HG02884 (cell line): ENCODE results near the gene CCNL2.

Experiments
- ATAC-seq: cut with Tn5 transposase; IDR thresholded peaks from one replicate; pipeline ENCODE4 v1.9.1; 2021; ENCODE audit warnings: mild to moderate bottlenecking, moderate library complexity; ENCODE audit not compliant: unreplicated experiment

The CCNL2 gene

DNA sequence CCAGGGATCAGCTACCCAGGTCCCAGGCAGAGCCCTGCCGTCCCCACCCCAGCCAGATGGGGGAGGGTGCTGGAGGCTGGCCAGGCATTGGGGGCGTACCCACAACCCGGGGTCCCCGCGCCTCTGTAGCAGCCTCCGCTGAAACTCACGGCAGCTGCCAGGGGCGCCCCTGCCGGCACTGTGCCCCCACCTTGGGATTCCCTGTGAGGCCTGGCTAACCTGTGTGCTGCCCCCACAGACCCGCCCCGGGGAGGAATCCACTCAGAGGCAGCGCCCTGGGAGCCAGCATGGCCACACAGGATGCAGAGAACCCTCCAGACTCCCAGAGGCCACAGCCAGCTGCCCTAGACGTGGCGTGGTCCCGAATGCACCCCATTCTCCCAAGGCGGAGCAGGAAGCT, 53.8 kb downstream of the CCNL2 start:
- ATAC-seq: no peak

DNA sequence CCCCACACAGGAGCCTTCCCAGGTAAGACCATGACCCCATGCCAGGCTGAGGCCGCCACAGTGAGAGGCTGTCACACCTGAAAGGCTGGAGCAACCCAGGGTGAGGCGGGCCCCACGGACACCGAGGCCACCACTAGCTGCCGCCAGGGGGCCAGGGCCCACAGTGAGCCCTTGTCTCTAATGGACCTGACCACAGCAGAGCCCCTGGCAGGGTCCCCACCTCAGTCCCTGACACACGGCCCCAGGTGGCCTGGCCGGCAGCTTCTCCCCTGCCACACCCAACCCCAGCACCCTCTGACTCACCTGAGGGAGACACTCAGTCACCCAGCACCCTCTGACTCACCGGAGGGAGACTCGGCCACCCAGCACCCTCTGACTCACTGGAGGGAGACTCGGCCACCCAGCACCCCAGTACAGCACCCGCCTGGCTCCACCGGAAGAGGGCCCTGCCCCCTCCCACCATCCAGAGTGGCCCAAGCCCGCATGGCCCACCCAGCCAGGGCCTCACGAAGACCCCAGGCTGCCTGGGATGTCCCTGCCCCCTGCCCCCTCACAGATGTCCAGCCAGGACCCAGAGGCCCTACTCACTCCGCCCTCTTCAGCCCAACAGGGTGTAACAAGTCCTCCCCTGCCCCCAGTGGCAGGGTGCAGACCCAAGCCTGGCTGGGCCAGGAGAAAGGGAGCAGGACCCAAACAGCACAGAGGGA, 54.3 kb downstream of the CCNL2 start:
- ATAC-seq: no peak

DNA sequence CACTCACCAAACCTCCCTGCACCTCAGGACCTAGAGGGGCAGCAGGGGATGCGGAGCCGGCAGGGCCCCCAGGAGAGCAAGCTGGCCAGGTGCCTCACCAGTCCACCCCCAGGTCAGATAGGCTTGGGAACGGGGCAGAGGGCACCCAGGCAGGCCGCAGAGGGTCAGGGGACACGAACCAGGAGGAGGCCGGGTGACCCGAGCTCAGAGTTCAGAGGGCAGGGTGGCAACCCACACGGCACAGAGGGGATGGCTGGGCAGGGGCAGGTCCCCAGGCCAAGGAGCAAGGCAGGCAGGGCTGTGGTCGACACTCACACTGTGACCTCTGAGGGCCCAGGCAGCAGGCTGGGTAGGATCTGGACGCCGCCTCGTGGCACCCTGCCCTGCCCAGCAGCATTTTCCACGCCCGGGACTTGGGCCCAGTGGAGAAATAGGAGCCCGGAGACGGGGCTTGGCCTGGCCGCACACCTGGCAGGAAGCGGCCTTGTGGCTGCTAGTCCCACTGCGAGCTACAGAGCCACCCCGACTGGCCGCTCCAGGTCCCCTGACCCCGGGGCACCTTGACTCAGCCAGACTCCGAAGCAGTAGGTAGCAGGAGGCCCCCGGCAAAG, 55.2 kb downstream of the CCNL2 start:
- no peak for ATAC-seq

DNA sequence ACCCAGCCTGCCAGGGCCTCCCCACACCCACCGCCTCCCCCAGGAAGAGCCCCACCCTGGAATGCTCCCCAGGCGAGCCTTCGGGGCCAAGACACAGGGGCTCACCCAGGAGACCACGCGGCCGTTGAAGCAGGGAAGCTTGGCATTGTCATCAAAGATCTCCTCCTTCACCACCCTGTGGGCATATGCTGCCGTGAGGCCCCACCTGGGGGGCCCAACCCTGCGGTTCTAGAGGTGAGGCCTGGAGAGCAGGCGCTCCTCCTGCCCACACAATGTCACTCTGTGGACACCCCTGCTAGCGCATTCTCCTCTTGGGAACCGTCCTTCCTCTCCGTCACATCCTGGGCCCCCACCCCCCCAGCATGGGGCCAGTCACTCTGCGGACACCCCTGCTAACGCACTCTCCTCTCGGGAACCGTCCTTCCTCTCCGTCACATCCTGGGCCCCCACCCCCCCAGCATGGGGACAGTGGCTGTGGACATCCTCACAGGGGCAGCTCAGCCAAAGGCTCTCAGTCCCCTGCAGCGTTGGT, 56.5 kb downstream of the CCNL2 start:
- no peak for ATAC-seq

DNA sequence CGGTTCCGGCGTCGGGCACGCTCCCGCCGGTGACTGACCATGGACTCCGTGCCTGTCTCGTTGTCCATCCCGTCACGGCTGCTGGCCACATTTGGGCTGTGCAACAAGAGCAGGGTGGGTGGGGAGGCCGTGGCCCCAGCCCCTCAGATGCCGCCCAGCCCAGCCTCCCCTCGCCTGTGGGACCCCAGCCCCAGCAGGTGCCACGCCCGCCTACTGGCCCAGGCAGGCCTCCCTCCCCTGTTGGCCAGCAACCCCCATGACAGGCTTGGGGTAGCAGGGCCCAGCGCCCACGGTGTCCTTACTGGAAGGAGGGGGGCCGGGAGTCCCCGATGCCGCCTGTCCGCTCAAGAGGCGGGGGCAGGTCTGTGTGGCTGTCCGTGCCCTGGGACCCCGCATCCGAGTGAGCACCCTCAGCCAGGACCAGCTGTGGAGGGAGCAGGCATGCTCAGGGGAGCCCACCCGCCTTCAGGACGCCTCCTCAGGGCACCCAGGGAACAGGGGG, 57.0 kb downstream of the CCNL2 start:
- ATAC-seq: no peak

DNA sequence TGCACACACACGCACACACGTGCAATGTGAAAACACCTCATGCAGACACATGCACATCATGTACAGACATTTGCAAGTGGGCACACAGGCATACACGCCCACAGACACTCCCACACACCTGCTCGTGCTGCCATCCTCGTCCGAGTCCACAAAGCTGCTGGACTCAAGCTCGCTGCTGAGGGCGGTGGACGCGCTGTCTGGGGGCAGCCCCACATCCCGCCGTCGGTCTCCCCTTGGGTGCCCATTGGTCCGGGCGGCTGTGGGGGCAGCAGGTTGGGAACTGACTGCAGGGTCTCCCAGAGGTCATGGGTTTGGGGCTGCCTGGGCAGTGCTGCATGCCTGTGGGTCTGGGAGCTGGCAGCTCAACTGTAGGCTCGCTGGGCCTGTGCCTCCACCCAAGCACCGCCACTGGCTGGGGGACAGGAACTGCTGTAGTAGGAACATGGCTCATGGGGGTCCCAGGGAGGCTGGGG, 57.5 kb downstream of the CCNL2 start:
- no peak for ATAC-seq

DNA sequence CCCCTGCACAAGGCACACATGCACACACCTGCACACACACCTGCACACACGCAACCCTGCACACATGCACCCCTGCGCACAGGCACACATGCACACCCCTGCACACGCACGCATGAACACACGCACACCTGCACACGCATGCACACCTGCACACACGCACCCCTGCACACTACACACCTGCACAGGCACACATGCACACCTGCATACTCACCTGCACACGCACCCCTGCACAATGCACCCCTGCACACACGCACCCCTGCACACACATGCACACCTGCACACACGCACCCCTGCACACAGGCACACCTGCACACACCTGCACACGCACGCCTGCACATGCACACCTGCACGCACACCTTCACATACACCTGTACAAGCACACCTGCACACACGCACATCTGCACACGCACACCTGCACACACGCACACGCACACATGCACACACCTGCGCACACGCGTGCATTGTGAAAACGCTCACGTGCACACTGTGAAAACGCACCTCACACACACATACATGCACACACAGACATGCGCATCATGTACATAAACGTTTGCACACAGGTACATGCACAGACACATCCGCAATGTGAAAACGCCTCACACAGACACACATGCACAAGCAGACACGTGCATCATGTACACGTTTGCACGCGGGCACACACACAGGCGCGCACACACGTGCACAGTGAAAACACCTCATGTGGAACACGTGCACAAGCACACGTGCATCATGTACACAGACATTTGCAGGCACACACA, 58.2 kb downstream of the CCNL2 start:
- no peak for ATAC-seq

DNA sequence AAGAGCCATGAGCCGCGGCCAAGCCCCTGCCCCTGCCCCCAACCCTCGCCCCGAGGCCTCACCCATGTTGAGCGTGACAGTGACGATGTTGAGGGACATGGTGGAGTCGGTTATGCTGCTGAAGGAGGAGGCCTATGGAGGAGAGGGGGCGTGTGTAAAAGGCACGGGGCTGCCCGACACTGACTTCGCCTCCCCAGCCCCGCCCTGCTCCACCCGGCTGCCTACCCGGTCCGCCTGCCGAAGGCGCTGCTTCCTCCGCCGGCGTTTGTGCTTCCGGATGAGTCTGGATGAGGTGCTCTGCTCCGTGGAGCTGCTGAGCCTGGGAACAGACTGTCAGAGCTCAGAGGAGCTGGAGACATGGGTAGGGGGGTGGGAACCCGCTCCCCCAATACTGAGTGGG, 59.0 kb downstream of the CCNL2 start:
- ATAC-seq: no peak

DNA sequence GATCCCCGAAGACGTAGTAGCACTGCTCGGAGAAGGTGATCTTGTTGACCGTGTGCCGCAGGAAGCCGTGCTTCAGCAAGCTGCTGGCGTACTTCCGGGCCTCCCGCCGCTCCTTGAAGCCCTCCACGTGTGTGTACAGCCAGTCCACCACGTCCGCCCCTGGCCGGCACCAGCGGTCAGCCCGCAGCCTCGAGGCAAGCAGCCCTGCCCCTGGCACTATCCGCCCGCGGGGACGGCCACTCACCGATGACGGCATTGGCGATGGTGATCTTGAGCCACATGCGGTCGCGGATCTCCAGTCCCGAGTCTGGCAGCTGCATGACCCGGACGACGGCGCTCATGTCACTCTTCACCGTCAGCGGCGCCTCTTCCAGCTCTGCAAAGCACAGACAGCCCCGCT, 60.9 kb downstream of the CCNL2 start:
- no peak for ATAC-seq

DNA sequence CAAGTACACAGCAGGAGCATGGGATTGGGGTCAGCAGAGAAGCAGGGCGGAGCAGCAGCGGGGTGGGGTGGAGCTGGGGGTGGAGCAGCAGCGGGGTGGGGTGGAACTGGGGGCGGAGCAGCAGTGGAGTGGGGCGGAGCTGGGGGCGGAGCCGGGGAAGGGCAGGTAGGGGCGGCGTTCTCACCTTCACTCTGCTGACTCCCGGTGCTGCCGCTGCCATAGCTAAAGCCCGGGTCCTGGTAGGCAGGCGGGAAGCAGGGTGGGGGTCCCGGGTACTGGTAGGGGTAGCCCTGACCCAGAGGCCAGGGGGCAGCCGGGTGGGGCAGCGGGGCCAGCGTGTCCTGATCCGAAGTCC, 61.4 kb downstream of the CCNL2 start:
- no peak for ATAC-seq

DNA sequence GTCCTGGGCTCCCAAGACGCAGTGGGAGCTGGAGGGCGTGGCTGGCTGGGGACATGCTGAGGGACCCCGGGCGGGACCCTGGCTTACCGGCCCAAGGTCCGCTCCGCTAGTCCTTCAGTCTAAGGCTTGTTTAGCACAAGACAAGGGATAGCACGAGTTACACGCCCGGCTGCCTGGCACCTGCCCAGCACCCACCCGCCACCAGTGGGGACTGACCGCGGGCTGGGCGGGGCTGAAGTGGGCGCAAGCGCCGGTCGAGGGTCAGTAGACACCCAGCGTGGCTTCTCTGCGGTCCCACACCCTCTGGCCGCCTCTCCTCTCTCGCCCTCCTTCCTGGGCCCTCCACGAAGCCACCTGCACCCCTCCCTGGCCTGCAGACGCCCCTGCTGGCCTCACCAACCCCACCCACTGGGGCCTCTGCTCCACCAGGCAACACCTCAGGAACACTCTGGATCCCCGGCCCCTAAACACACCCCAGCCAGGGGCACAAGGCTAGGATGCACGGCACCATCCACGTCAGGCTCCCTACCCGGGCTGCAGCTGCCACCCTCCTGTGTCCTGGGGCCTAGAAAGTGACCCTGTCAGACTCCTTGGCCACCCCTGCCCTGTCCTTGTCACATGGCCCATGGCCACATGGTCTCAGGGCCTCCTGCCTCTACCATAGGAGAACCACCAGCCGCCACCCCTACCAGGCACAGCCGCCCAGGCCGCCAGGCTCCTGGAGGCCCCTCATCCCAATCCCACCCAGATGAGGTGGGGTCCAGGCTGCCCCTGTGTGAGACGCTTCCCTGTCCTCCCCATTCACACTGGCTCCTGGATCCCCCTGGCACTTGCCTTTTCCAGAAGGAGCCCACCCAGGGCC, 62.0 kb downstream of the CCNL2 start:
- ATAC-seq: no peak

DNA sequence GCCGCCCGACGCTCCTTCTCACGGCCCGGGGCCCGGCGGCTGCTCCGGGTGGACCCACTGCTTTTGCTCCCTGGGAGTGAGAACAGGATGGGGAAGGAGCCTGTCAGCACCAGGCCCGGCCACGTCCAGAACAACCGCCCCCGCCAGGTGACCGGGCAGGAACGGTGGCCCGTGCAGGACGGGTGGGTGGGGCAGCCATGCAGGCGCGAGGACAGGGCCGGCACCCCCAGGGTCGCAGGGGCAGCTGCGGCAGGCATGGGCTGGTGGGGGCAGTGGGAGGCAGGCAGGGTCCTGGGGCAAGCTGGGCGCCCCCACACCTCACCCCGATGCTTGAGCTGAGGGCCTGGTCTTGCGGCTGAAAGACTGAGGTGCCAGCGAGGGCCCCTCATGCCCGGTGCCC, 62.7 kb downstream of the CCNL2 start:
- ATAC-seq: no peak

DNA sequence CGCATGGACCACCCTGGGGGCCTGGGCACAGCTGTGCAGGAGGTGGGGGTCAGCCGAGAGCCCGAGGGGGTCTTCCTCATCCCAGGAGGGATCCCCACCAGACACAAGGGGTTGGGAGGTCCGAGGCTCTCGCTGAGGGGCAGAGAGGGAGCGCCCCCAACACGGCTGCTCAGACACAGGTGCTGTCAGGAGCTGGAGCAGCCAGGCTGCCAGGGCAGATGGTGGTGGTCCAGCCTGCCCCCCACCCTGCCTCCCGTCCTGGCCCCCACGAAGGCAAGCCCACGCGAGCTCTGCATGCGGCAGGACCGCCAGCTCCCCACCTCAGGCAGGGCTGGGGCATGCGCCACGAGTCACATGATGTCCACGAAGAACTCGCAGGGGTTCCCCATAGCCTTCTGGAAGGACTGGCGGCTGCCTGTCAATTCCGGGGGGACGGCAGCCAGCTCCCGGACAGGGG, 63.3 kb downstream of the CCNL2 start:
- no peak for ATAC-seq
